Measurements from ENCODE around the gene TMEM170B. TPM values are rescaled to one million over a fixed set of nuclear protein-coding genes. Genes with fewer than 3 reads are reported as not detected.

Gene TMEM170B
- total and polyA plus RNA-seq, 2 of the 8 experiments (the other 6 are each of a cell fraction or from before 2014, with no cell fraction given): 0.80 to 4.3 TPM

DNA sequence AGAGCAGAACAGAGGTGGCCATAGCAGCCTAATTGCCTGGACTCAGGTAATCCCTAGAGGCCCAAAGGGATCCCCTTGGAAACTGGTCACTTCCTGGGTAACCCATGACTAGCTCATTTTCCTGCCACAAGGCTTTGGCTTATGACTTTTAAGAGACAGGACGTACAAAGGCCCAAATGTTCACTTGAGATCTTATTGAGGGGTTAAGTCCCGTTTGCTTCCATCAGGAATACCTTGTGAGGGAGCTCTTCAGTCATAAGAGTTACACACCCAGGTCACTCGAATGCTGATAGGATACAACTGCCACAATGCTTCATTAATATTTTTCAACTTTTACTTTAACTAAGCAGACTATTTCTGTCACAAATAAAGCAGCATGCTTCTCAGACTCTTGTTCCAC lies 51.7 kb downstream of the TMEM170B start:
- Histone ChIP-seq H2AK5ac (ENCODE audit: low read depth, low read length) (no peak overlapping the region), H3K14ac (ENCODE audit: insufficient read length) (no peak overlapping the region), H2BK15ac (ENCODE audit: low read length) (no peak overlapping the region), H2AFZ (ENCODE audit: low read length) (no peak overlapping the region), H3K27me3 (replicated peaks in 1 of 4; ENCODE audit: control insufficient read depth in 3 of 4, extremely low read depth in 1 of 4, insufficient read depth in 3 of 4, low read length in 3 of 4) (no peaks in the 10 kb centered on the region), H2BK12ac (ENCODE audit: low read depth, low read length) (no peak overlapping the region), H3K4me1 (replicated peaks in 1 of 4; ENCODE audit: control insufficient read depth in 3 of 4, insufficient read depth in 4 of 4, low read length in 3 of 4) (peaks cover 0 to 7% (median 2%) of the 10 kb centered on the region in 4 experiments; a peak in 3 of 7 replicates), H3K4me3 (ENCODE audit: extremely low read depth in 1 of 4, insufficient read depth in 2 of 4, low read depth in 3 of 4, low read length in 4 of 4) (no peak overlapping the region), H3K23ac (ENCODE audit: insufficient read length) (no peak overlapping the region), H3K9ac (replicated peaks in 1 of 4; ENCODE audit: extremely low read depth in 1 of 4, low read depth in 3 of 4, low read length in 3 of 4) (no peak overlapping the region), H3K23me2 (ENCODE audit: low read depth, low read length) (no peaks in the 10 kb centered on the region), H3K79me2 (ENCODE audit: control insufficient read depth in 1 of 2, insufficient read depth in 2 of 2, low read length in 2 of 2) (no peaks in the 10 kb centered on the region), H3K18ac (ENCODE audit: extremely low read depth, low read length) (no peak overlapping the region), H3K79me1 (ENCODE audit: low read depth, low read length) (no peaks in the 10 kb centered on the region), H3K56ac (replicated peaks; ENCODE audit: insufficient read length, low read depth, low read length) (no peak overlapping the region), H3K4ac (replicated peaks; ENCODE audit: insufficient read length, low read depth, low read length) (no peak overlapping the region), H4K8ac (ENCODE audit: extremely low read depth, insufficient read depth, low read length) (no peak overlapping the region), H4K91ac (replicated peaks; ENCODE audit: insufficient read length, low read length) (no peak overlapping the region), H3K27ac (ENCODE audit: low read depth, low read length) (no peak overlapping the region), H4K5ac (ENCODE audit: insufficient read length, low read depth, low read length) (no peak overlapping the region), H3K9me3 (ENCODE audit: insufficient read depth in 2 of 2, low read depth in 1 of 2, low read length in 1 of 2) (peaks cover 0 to 4% of the 10 kb centered on the region in 2 experiments; a peak in 2 of 4 replicates), H2BK20ac (ENCODE audit: low read length) (no peak overlapping the region), H3K36me3 (ENCODE audit: control insufficient read depth in 2 of 4, insufficient read depth in 4 of 4, low read length in 3 of 4) (no peaks in the 10 kb centered on the region), H2BK120ac (replicated peaks; ENCODE audit: low read depth, low read length) (no peak overlapping the region), H2BK5ac (ENCODE audit: low read depth, low read length) (no peak overlapping the region), H3K4me2 (ENCODE audit: insufficient read depth in 1 of 2, low read depth in 2 of 2, low read length in 2 of 2) (no peak overlapping the region), H4K20me1 (replicated peaks in 1 of 2; ENCODE audit: control insufficient read depth in 1 of 2, insufficient read depth in 2 of 2, low read length in 2 of 2) (no peaks in the 10 kb centered on the region)
- DNase-seq (ENCODE audit: low read depth in 1 of 2, low spot score in 2 of 2) (no peak), FAIRE-seq (no peak)
- no peak for TF ChIP-seq JUND (IDR thresholded peaks at IDR 0.05; ENCODE audit: low read length)
- no peak for TF ChIP-seq PHF8 (conservative IDR thresholded peaks at IDR 0.05; ENCODE audit: low read depth, low read length)
- no peak for TF ChIP-seq ZNF274 (IDR thresholded peaks at IDR 0.05; ENCODE audit: borderline replicate concordance, extremely low read depth, low read length)
- no peak for TF ChIP-seq KDM1A (IDR thresholded peaks at IDR 0.05; ENCODE audit: borderline replicate concordance, low read length)
- no peak for TF ChIP-seq SIX5 (IDR thresholded peaks at IDR 0.05; ENCODE audit: low read depth, low read length)
- TF ChIP-seq TEAD4 (IDR thresholded peaks at IDR 0.05; ENCODE audit: low read depth, low read length): no peak
- TF ChIP-seq RNF2 (IDR thresholded peaks at IDR 0.05; ENCODE audit: borderline replicate concordance, low read depth, low read length, missing control alignments, poor library complexity, severe bottlenecking): no peak
- no peak for TF ChIP-seq MAX (IDR thresholded peaks at IDR 0.05)
- no peak for TF ChIP-seq TAF1 (IDR thresholded peaks at IDR 0.05; ENCODE audit: low read depth, low read length)
- TF ChIP-seq TBP (IDR thresholded peaks at IDR 0.05; ENCODE audit: low read depth, low read length): no peak
- no peak for TF ChIP-seq ATF3 (IDR thresholded peaks at IDR 0.05; ENCODE audit: insufficient read depth, low read depth, low read length)
- no peak for TF ChIP-seq SIRT6 (IDR thresholded peaks at IDR 0.05; ENCODE audit: low read length)
- no peak for TF ChIP-seq NRF1 (IDR thresholded peaks at IDR 0.05; ENCODE audit: low read depth, low read length)
- CTCF ChIA-PET (ENCODE audit: partially characterized antibody): interaction anchor here (1.1 to 1.7 kb wide), 4 partner anchors 14 to 893 kb away, joined by 3 to 8 read pairs (median 4); no protein-coding TSS in a partner anchor
- POLR2A ChIA-PET (ENCODE audit: partially characterized antibody): no interaction called here
- WGBS, 2 experiments (ENCODE audit: extremely low coverage in 1 of 2, insufficient coverage in 1 of 2, insufficient read length in 1 of 2, insufficient replicate concordance in 2 of 2, low coverage in 1 of 2, low lambda C conversion rate in 2 of 2, missing lambda C conversion rate in 1 of 2): 93% methylated on average over 3 of the region's 3 CpGs; no CpG with 5 or more reads in 1 of the 2 experiments
